HEK293T (cell line): ENCODE data around the gene R3HDM2.

Source experiments
- CTCF ChIA-PET: fragments of 350-600 bp; formaldehyde crosslinking; extraction: SDS; loops from one replicate; lab custom pipeline; 2021; ENCODE audit warnings: antibody characterized with exemption, inconsistent platforms; lab: Yijun Ruan, JAX
- POLR2A ChIA-PET: fragments of 350-600 bp; formaldehyde crosslinking; extraction: SDS; loops from one replicate; lab custom pipeline; 2020; ENCODE audit warnings: antibody characterized with exemption, inconsistent platforms; lab: Yijun Ruan, JAX
- DNase-seq: peaks from one replicate; pipeline ENCODE4 v3.0.0; 2012; ENCODE audit warnings: mixed read lengths; ENCODE audit errors: extremely low spot score
- ARNT ChIP-seq: fragments of 450-650 bp; IDR thresholded peaks from 2 replicates; pipeline ENCODE4 v1.6.1; 2017; ENCODE audit warnings: mild to moderate bottlenecking
- BHLHE40 ChIP-seq: fragments of 450-650 bp; IDR thresholded peaks from 2 replicates; pipeline ENCODE4 v1.6.1; 2016; ENCODE audit warnings: mild to moderate bottlenecking, moderate library complexity, borderline replicate concordance
- CTBP1 ChIP-seq: fragments of 450-650 bp; IDR thresholded peaks from 2 replicates; pipeline ENCODE4 v1.6.1; 2016; ENCODE audit warnings: borderline replicate concordance
- ELF4 ChIP-seq: fragments of 450-650 bp; IDR thresholded peaks from 2 replicates; pipeline ENCODE4 v1.6.1; 2017; ENCODE audit warnings: antibody characterized with exemption
- FOXA1 ChIP-seq: fragments of 450-650 bp; IDR thresholded peaks from 2 replicates; pipeline ENCODE4 v1.6.1; 2016; ENCODE audit warnings: mild to moderate bottlenecking
- FOXK2 ChIP-seq: fragments of 450-650 bp; IDR thresholded peaks from 2 replicates; pipeline ENCODE4 v1.6.1; 2016; ENCODE audit warnings: mild to moderate bottlenecking
- FOXM1 ChIP-seq: fragments of 450-650 bp; IDR thresholded peaks from 2 replicates; pipeline ENCODE4 v1.6.1; 2017; ENCODE audit warnings: mild to moderate bottlenecking, borderline replicate concordance
- HDGF ChIP-seq: fragments of 450-650 bp; IDR thresholded peaks from 2 replicates; pipeline ENCODE4 v1.6.1; 2017; ENCODE audit warnings: antibody characterized with exemption, borderline replicate concordance
- L3MBTL2 ChIP-seq: fragments of 450-650 bp; conservative IDR thresholded peaks from 2 replicates; pipeline ENCODE4 v1.6.1; 2016; ENCODE audit warnings: mild to moderate bottlenecking
- LEF1 ChIP-seq: fragments of 450-650 bp; IDR thresholded peaks from 2 replicates; pipeline ENCODE4 v1.6.1; 2017; ENCODE audit warnings: mild to moderate bottlenecking, borderline replicate concordance
- NFRKB ChIP-seq: fragments of 450-650 bp; IDR thresholded peaks from 2 replicates; pipeline ENCODE4 v1.6.1; 2016; ENCODE audit warnings: mild to moderate bottlenecking, moderate library complexity
- PKNOX1 ChIP-seq: fragments of 450-650 bp; IDR thresholded peaks from 2 replicates; pipeline ENCODE4 v1.6.1; 2016
- SP1 ChIP-seq: fragments of 450-650 bp; IDR thresholded peaks from 2 replicates; pipeline ENCODE4 v1.6.1; 2017
- SUZ12 ChIP-seq: fragments of 450-650 bp; IDR thresholded peaks from 2 replicates; pipeline ENCODE4 v1.6.1; 2016; ENCODE audit warnings: mild to moderate bottlenecking
- TARDBP ChIP-seq: fragments of 450-650 bp; IDR thresholded peaks from 2 replicates; pipeline ENCODE4 v1.6.1; 2016
- ZNF384 ChIP-seq: fragments of 450-650 bp; IDR thresholded peaks from 2 replicates; pipeline ENCODE4 v1.6.1; 2016

R3HDM2 gene

DNA sequence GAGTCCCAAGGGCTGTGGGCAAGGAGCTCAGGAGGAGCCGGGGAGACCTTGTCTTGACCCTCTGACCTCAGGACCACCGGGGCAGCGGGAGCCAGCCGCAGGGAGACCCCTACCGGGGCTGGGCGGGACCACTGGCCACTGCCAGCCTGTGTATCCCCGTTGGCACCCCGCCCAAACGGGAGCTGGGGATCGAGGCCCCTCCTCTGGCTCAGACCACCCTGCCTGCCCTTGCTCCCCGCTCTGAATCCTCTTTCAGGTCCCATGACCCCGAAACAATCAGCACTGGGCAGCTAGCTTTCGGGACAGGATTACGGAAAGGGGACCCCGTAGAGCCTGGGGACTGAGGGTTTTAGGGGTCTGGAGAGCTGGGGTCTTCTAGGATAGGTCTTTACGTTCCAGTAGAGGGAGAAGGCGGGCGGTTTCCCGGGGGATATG is 30.0 kb upstream of the R3HDM2 start:
- no peak for TF ChIP-seq PKNOX1
- no peak for TF ChIP-seq ZNF384
- no peak for DNase-seq
- CTCF ChIA-PET = interaction anchor here (0.6 to 0.7 kb wide), 3 partner anchors 16 to 218 kb away, joined by 3 read pairs; no protein-coding TSS in a partner anchor
- POLR2A ChIA-PET = interaction anchor here (0.9 to 2.9 kb wide), 3 partner anchors 9 to 216 kb away, joined by 3 to 10 read pairs (median 7); partner anchors contain the start of gene DDIT3

GRCh38 chr12:57460468-57460784 is 29.6 kb upstream of the R3HDM2 start:
- no peak for DNase-seq
- ChIA-PET POLR2A (interaction anchor here (0.8 to 2.0 kb wide), 2 partner anchors 8 to 55 kb away, joined by 3 to 7 read pairs; no protein-coding TSS in a partner anchor), CTCF (interaction anchor here (0.6 to 0.7 kb wide), 2 partner anchors 17 to 99 kb away, joined by 3 read pairs; no protein-coding TSS in a partner anchor)
- TF ChIP-seq FOXK2 (no peak), ARNT (no peak), PKNOX1 (no peak), NFRKB (no peak), SUZ12 (no peak), CTBP1 (no peak), ELF4 (no peak), HDGF (no peak), TARDBP (no peak), FOXM1 (no peak), LEF1 (no peak), FOXA1 (no peak), L3MBTL2 (no peak), SP1 (no peak)

DNA sequence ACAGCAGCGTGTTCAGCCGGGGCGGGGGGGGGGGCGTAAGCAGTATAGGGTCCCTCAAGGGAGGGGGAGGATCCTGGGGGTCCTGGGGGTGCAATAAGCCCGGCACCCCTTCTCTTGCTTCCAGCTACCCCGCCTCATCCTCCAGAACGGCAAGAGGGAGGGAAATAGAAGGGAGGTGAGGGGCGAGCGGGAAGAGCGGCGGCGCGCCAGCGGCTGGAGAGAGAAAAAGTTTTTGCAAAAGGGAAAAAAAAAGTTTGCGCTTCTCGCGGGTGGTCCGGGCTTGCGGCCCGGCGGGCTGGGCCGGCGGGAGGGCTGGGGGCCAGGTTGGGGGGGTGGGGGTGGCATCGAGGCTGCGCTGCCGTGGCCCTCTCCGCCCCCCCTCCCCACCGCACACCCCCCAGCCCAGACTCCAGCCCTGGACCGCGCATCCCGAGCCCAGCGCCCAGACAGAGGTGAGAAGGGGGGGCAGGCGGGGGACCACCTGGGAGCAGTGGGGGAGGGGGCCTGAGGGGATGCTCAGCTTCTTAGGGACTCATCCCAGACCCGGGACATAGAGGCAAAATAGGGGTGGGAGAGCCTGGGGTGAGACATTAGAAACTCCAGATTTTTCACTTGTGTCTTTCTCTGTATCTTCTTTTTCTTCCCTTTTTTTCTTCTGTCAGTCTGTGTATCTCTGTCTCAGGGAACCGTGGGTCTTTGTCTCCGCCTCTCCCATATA is 29.1 kb upstream of the R3HDM2 start, which contains the start of gene GLI1:
Gene GLI1, plus strand, starts transcription at position 36 of the 718 bp plus-strand sequence. CDS start 3,907 bp downstream, outside the sequence.
- TF ChIP-seq LEF1 (no peak), L3MBTL2 (peak; percentile 47; the same call in 1 of the 2 replicates)
- ChIA-PET POLR2A (interaction anchor here (0.7 to 2.0 kb wide), 6 partner anchors 26 to 232 kb away, joined by 3 to 11 read pairs (median 3); partner anchors contain the start of genes ARHGEF25 and INHBC), CTCF (interaction anchor here (0.6 to 1.5 kb wide), 10 partner anchors 9 to 246 kb away, joined by 3 to 10 read pairs (median 3); no protein-coding TSS in a partner anchor)
- DNase-seq = no peak

DNA sequence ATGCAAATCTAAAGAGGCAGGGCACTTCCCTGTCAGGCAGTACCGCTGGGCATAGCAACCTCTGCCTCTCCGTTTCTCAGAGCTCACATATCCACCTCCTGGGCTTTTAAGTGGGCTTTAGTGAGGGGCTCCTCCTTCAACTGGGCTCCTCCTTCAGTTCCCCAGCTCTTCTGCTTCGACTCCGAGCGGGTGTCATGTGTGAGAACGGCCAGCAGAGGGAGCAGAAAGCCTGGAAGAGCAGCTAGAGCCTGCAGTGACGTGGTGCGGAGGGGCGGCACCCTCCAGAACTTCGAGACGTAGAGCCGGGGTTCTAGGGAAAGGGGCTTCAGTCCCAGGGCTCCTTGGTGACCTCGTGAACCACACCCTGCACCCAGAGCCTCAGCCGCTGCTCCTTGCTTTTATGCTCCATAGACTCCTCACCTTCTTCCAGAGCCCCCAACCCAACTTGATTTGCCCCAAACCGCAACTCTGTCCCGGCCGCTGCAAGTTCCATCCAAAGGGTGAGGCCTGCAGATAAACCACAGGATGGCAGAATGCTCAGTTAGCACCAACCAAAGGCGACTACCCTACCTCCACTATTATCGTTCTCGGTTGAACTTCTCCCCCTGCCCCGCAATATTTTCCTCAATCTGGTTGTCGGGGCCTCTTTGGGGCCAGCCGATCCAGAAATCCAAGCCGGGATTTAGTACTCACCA is 28.4 kb upstream of the R3HDM2 start:
- TF ChIP-seq CTBP1 = 0 out of 2 replicates have a peak, but pooled peaks have one; percentile 22
- 0 out of 2 replicates have a peak, but pooled peaks have one; percentile 46 for TF ChIP-seq FOXM1
- TF ChIP-seq BHLHE40 = no peak
- CTCF ChIA-PET = interaction anchor here (0.5 to 1.5 kb wide), 30 partner anchors 10 to 347 kb away, joined by 3 to 10 read pairs (median 3); partner anchors contain the start of gene DDIT3
- POLR2A ChIA-PET = interaction anchor here (0.7 to 2.0 kb wide), 17 partner anchors 11 to 285 kb away, joined by 3 to 11 read pairs (median 3); partner anchors contain the start of genes ARHGEF25, INHBC, SHMT2 and TSPAN31
- DNase-seq = peak; percentile 83

- POLR2A ChIA-PET = interaction anchor here (0.8 to 2.0 kb wide), 16 partner anchors 11 to 286 kb away, joined by 3 to 11 read pairs (median 3); partner anchors contain the start of genes ARHGAP9, INHBC, SHMT2 and TSPAN31
- no peak for TF ChIP-seq ARNT
- DNase-seq = no peak
- CTCF ChIA-PET = interaction anchor here (0.5 to 1.5 kb wide), 31 partner anchors 10 to 347 kb away, joined by 3 to 10 read pairs (median 3); partner anchors contain the start of gene DDIT3
These were observed 27.8 kb upstream of the R3HDM2 start for GRCh38 chr12:57458665-57459054.

- TF ChIP-seq SUZ12 (no peak), L3MBTL2 (no peak), HDGF (no peak), ELF4 (no peak), ZNF384 (no peak), TARDBP (no peak), FOXK2 (no peak), PKNOX1 (no peak), ARNT (no peak), LEF1 (no peak), CTBP1 (no peak), BHLHE40 (no peak)
- no peak for DNase-seq
- ChIA-PET CTCF (interaction anchor here (0.9 to 2.2 kb wide), 7 partner anchors 13 to 214 kb away, joined by 3 to 15 read pairs (median 4); no protein-coding TSS in a partner anchor), POLR2A (interaction anchor here (1.1 to 3.4 kb wide), 8 partner anchors 9 to 227 kb away, joined by 3 to 27 read pairs (median 6); partner anchors contain the start of gene SHMT2)
These were observed 26.1 kb upstream of the R3HDM2 start for GRCh38 chr12:57456737-57457490.
